ENCODE results near the gene TRIM46. TPM values are rescaled to one million over a fixed set of nuclear protein-coding genes. Genes with fewer than 3 reads are reported as not detected.
A peak's percentile ranks its signal among the peaks of the same experiment; 100 is the strongest.
"Not testable (repeated sequence)": the region's sequence is repeated elsewhere in the genome, so short reads cannot be mapped to it uniquely, and the experiment has no call there.

Gene TRIM46
- total RNA-seq, 1 experiment from 2014 or later: 3.1 TPM

DNA sequence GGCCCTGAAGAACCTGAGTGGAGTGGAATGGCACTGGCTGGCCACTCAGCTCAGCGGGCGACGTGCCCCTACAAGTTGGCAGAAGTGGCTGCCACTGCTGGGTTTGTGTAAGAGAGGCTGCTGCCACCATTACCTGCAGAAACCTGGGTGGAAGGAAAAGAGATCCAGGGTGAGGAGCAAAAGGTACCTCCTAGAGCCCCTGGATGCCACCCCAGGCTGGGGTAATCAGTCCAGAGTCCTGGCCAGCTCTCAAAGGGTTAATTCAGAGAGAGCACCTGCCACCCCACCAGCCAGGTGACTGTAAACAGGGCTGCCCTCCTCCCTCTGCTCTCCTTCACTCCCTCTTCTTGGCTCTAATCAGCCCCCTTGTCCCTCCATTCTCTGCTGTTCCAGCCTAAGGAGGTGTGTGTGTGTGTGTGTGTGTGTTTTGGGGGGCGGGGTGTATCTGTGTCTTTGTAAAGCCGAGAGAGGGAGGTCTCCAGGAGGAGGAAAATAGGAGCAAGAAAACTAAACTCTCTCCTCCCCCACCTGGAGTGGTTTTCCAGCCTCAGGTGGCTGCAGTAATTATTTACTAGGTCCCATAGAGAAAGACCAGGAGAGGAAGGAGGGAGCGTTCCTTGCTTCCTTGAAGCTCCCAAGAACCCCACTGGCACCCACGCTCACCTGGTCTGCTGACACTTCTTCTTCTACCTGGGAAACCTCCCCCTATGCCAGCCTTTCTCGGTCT is 12.6 kb downstream of the TRIM46 start:
- DNase-seq (ENCODE audit: low read depth): no peak

DNA sequence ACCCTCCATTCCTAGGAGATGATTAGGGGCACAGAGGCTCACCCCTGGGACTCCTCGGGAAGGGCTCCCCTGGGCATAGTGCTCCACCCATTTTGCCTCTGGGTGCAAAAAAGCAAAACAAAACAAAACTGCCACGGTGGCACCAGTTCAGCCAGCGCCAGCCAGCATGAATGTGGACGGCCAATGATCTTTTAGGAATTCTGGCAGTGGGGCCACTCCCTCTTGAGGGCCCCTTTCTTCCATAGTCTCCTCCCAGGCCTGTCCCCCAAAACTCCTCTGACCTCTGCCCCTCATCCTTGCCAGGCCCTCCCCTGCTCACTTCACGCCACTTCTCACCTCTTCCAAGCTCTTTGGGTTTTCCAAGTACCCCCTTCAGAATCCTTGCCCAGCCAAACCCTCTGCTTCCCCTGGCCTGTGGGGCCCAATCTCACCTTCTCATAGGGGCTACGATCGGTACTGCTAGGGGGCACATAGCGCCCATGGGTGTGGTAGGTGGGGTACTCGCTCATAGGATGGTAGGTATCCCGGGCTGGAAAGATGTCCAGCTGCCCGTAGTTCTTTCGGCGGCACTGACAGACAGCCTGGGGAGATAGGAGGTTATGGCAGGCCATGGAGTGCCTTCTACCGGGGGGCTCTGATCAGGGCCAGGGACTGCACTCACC is 13.3 kb downstream of the TRIM46 start:
- no peak for DNase-seq (ENCODE audit: low read depth)

DNA sequence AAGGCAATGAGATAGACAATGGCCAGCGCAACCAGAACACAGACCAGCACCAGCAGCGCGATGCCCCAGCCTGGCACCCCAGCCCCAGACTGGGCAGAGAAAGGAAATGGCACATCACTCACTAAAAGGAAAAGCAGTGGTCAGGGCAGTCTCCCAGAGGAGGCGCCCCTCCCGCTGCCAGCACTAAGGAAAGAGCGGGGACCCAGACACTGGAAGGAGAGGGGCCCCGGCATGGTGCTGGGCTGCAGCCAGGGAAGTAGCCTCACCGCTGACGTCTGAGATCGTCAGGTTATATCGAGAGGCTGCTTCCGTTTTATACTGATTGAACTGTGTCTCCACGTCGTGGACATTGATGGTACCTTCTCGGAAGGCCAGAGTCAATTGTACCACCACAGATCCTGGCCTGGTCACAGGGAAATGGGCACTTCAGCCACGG is 13.8 kb downstream of the TRIM46 start:
- DNase-seq (ENCODE audit: low read depth): no peak

DNA sequence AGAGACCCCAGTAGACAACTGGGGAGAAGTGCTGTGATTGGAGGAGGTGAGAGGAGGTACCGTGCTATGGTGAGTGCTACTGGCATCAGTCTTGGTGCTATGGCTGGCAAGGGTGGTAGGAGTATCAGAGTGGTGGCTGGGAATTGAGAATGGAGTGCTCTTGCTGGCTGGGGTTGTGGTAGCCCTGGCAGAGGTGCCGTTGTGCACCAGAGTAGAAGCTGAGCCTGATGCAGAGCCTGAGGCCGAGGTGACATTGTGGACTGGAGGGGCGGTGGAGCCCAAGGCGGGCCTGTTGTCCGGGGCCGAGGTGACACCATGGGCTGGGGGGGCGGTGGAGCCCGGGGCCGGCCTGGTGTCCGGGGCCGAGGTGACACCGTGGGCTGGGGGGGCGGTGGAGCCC is 14.6 kb downstream of the TRIM46 start:
- no peak for DNase-seq (ENCODE audit: low read depth)

DNA sequence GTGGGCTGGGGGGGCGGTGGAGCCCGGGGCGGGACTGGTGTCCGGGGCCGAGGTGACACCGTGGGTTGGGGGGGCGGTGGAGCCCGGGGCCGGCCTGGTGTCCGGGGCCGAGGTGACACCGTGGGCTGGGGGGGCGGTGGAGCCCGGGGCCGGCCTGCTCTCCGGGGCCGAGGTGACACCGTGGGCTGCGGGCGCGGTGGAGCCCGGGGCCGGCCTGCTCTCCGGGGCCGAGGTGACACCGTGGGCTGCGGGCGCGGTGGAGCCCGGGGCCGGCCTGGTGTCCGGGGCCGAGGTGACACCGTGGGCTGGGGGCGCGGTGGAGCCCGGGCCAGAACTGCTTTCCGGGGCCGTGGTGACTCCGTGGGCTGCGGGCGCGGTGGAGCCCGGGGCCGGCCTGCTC is 16.3 kb downstream of the TRIM46 start:
- DNase-seq (ENCODE audit: low read depth): not testable (repeated sequence)

DNA sequence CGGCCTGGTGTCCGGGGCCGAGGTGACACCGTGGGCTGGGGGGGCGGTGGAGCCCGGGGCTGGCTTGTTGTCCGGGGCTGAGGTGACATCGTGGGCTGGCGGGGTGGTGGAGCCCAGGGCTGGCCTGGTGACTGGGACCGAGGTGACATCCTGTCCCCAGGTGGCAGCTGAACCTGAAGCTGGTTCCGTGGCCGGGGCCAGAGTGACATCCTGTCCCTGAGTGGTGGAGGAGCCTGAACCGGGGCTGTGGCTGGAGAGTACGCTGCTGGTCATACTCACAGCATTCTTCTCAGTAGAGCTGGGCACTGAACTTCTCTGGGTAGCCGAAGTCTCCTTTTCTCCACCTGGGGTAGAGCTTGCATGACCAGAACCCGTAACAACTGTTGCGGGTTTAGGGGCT is 18.3 kb downstream of the TRIM46 start:
- DNase-seq (ENCODE audit: low read depth): no peak

DNA sequence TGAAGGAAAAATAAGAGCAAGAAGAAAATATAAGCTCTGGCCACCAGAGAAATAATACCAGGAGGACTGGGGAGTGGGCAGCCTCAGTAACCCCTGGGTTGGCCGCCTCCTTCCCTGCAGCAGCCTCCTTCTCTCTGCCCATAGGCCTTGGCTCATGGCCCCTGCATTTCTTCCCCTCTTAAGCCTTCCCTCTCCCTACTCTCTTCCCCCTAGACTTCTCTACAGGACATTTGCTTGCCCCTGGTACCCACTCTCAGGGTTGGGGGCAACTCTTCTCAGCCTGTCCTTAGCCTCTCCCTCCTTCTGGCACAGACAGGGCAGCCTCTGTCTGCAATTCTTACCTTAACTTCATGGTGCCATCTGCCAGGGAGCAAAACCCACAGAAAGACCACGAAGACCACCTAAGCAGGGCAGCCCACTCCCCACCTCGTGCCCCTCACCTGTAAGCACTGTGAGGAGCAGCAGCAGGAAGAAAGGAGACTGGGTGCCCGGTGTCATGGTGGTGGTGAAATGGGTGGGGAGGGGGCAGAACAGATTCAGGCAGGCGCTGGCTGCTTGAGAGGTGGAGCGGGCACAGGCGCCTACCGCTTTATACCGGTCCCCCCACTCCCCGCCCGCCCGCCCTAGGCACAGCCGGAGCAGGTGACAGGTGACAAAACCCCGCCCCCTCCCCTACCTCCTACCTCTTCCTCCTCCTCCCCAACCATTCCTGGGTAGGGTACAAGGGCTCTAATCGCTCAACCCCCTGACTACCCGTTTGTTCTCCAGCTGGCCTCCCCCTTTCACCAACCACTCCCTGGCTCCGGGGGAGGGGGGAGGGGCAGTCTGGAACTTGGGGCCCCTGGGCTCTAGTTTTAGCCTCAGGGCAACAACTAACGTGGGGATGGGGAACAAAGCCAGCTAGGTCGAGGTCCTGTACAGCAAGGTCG is 19.0 kb downstream of the TRIM46 start:
- no peak for DNase-seq (ENCODE audit: low read depth)

DNA sequence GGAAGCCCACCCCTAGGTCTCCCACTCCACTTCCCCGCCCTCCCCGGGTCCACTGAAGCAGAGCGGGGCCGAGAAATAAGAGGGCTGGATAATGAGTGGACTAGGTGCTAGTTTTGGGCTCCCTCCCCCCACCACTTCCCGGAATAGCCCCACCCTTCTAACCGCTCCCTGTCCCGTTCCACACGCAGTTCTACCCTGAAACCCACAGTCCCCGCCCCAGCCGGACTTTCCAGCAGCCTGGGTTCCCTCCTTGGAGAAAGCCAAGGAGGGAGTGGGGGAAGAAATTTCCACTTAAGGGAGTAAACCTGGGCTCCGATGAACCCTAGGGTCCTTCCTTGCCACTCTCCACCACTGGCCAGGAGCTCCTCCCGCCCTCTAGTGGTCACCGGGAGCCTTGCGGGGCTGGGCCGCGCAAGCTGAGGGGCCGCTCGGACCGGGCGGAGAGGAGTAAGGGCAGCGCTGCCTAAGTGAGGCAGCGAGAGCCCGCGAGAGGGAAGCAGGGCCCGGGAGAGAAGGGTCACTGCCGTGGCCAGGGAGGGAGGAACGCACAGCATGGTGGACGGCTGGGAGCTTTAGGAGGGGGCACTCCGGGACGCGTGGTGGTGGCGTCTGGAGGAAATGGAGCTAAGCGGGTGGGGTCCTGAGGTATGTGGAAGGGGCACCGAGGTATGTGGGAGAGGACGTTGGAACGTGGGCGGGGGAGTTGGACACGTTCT is 19.8 kb downstream of the TRIM46 start:
- DNase-seq (ENCODE audit: low read depth): peak; percentile 95

DNA sequence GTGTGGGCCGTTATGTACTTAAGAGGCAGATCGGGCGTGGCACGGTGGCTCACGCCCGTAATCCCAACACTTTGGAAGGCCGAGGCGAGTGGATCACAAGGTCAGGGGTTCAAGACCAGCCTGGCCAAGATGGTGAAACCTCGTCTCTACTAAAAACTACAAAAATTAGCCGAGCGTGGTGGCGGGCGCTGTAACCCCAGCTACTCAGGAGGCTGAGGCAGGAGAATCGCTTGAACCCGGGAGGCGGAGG is 20.3 kb downstream of the TRIM46 start:
- DNase-seq (ENCODE audit: low read depth): not testable (repeated sequence)

DNA sequence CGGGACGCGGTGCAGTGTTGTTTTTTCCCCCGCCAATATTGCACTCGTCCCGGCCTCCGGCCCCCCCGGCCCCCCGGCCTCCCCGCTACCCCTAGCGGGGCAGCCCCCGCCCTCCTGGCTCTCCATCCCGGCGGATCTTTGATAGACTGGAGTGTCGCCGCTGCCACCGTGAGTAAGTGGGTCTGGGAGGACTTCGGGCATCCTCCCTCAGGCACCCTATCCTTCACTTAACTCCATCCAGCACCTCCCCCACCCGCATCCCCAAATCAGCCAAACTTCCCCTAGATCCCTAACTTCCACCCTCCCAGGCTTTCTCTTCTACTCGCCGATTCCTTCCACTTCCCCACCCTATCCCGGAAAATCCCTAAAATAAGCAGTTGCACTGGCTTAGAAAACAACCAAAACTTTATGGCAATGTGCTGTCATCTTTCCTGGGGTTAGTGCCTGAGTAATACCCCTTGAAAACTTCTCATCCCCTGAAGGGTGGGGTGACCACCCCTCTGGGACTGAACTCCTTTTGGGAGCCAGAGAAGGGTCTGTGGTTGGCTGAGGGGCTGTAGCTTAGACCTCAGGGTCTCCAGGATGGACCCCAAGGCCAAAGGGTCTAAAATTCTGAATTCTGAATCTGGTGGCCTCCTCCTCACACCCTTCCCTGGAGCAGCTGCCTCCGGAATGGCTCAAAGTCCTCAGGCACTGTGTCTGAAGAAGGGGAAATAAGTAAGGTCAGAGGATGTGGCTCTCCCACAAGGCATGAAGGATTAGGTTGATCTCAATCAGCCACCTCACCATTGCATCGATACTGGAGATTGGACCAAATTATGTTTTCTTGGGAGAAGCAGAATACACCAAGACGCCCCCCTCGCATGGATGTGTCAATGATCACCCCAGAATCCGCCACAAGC is 21.8 kb downstream of the TRIM46 start:
- DNase-seq (ENCODE audit: low read depth): peak; percentile 33

DNA sequence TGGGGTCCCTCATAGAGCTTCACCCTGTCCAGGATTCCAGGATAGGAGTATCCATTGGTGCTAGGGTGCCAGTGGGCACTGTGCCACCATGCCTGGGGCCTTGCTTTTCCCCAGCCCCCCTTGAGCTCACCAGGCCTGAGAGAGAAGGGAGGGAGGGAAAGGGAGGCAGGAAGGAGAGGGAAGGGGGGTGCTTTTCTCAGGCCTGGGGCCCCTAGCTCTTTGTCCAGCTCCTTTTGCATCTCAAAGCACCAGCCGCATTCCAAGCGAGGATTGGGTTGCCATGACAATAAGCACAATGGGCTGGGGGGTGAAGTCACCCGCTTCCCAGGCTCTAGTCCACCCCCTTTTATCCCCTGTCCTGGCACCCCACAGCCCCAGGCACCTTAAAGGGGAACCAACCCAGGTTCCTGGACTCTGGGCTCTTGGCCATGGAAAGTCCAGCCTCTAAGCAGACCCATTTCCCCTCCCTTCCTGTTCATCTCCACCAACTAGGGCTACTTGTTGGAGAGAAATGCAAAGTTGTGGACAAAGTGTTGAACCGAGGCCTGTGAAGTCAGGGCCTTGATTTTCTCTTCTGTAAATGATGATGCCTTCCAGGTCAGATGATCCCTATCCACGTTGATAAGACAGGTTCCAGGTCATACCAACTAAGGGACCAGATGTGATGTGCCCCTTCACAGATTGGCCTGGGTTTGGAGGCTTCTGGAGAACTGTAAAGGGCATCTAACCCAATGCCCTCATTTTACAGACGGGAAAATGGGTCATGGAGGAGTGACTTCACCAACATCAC is 22.6 kb downstream of the TRIM46 start:
- peak; percentile 43 for DNase-seq (ENCODE audit: low read depth)

DNA sequence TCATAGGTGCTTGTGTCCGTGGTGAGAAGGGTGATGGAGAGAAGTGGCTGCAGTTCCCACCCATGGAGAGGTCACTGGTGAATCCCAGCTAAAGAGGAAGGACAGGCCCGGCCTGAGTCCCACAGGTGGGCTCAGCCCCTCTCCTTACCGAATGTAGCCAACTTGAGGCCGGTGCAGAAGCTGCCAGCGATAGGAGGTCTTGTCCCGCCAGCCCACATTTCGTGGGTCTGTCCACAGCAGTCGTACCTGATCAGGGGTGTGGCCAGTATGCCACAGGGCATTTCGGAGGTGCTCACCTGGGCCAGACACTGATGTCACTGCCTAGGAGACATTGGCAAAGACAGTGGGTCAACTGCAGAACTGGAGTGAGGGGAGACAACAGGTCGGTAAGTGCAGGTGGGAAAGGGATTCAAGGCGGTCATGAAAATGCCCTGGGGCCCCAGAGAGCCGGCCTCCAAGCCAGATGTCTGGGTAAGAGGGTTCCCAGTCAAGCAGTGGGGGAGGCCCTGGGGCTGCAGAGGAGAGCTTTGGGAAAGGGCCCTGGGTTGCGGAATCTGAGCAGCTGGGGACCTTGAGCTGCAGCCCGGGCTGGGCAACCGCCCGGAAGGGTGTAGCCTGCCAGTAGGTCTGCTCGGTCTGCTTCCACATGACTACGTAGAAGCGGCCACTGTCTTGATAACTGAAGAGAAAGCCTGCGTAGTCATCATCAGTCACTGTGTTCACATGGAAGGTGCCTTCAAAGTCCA is 23.4 kb downstream of the TRIM46 start:
- no peak for DNase-seq (ENCODE audit: low read depth)

DNA sequence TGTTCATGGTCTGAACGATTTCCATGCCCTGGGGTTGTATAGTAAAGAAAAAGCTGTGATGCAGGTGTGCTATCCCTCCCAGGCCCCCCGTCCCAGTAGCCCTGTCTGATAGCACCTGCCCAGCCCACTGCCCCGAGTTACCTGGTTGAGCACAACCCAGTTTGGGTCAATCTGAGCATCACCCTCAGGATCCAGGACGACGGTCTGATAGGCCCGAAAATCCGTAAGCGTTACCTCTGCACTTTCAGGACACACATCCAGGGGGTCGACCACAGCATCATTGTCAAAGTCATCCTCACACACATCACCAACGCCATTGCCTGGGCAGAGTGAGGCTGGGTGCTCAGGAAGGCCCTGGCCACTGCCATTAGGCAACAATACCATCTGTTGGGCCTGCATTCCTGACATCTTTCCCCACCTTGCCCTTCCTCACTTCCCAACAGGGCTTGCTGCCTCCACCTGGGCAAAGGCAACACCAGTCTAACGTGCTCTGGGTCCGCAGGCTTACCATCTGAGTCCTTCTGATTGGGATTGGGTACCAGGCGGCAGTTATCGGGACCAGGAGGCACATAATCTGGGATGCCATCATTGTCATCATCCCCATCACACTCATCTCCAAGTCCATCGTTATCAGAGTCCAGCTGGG is 24.4 kb downstream of the TRIM46 start:
- DNase-seq (ENCODE audit: low read depth): no peak

DNA sequence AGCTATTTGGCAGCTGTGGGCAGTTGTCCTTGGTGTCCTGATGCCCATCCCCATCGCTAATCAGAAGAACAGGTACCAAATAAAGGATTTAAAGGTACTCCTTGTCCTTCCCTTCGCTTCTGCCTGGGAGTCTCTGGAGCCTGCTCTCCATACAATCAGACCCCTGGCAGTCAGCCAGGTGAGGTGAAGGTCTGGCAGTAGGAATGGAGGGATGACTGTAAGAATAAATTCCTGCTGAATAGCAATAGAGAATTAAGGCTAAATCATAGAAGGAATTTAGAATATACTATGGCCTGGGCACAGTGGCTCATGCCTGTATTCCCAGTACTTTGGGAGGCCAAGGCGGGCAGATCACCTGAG is 24.9 kb downstream of the TRIM46 start:
- no peak for DNase-seq (ENCODE audit: low read depth)

DNA sequence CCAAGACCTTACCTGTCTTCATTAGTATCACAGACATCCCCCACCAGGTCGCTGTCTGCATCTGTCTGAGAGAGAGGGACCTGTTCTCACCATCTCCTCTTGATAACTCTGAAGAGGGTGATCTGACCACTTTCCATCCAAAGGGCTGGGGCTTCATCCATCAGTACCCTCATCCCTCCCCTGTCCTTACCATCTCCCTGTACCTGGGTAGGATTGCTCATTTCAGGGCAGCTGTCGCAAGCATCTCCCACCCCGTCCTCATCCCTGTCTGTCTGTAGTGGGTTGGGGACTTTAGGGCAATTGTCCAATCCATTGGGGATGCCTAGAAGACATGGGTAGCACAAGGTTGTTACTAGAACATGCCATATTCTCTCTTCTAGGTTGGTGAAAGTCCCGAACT is 26.1 kb downstream of the TRIM46 start:
- DNase-seq (ENCODE audit: low read depth): no peak

DNA sequence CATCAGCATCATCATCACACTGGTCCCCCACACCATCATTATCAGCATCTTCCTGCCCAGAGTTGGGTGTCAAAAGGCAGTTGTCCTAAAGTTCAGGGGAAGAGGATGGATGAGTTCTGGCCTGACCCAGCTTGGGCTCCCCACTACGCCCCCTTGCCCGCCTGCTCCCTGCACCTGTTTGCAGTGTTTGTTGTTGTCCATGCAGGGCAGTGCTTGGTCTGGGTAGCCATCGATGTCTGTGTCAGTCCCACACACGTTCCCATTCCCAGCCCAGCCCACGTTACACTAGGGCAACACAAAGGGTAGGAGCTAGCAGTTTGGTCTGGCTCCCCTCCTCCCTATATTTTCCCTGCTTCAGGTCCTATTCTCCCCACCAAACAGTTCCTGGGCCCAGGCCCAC is 27.3 kb downstream of the TRIM46 start:
- DNase-seq (ENCODE audit: low read depth): no peak

DNA sequence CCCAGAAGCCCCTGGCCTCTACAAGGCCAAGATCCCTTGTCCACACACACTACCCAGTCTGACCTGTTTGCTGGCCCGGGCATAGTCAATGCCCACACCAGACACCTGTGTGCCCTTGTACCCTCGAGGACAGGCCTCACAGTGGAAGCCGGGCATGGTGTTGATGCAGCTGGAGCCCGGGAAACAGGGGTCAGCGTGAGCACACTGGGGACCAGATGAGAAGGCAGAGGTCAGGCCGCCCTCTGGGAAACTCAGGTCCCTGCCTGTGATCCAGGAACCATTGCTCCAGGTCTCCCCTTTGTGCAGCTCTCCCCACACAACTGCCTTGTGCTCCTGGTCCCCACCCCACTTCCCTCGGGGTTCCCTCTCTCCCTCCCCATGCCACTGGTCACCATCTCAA is 28.5 kb downstream of the TRIM46 start:
- DNase-seq (ENCODE audit: low read depth): no peak

DNA sequence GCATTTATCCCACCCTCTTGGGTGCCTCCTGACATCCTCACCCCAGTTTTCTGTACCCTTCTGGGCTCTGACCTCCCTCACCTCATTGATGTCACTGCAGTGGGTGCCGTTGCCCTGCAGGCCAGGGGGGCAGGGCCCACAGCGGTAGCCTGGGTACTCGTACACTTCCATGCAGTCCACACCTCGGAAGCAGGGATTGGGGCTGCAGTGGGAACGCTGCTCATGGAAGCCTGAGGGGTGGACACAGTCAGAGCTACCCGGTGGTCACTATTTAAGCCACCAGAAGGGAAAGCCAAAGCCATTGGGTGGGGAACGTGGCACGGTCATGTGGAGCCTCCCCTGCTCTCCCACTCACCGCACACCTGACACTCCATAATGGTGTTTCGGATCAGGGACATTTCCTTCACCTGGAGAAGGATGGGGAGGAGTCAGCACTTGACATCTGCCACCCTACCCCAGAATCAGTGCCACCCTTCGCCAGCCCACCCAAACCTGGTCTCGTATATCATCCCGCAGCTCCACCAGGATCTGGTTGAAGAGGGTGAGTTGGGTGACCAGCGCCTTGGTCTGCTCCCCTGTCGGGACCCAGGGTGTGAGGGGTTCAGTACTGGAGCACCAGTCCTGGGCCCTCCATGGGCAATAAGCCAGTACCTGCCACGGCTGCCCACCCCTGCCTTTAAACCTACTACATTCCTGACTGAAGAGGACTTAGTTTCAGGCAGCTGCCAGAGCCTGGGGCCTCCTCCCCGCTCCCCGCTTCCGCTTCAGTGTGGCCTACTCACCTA is 29.3 kb downstream of the TRIM46 start:
- no peak for DNase-seq (ENCODE audit: low read depth)
